ENCODE results near the gene APBB2.

- TF ChIP-seq CTCF (IDR thresholded peaks at IDR 0.05; ENCODE audit: low read depth, low read length) (no peak), POLR2A (IDR thresholded peaks at IDR 0.05; ENCODE audit: extremely low read depth, insufficient read length) (no peak)
Measured at GRCh38 chr4:40842725-40843423, 371.5 kb downstream of the APBB2 start.

All from NB4 (cell line).